Measurements from ENCODE around the gene GRIA4.

The GRIA4 gene

GRCh38 chr11:106021967-106022794 lies 412.3 kb downstream of the GRIA4 start, which contains the start of gene MSANTD4 (continued):
- TF ChIP-seq ZNF274 (IDR thresholded peaks at IDR 0.05; ENCODE audit: low read length) (no peak), ZNF274 (tag by site-specific recombination; IDR thresholded peaks at IDR 0.05; ENCODE audit: borderline replicate concordance) (no peak), TRIM28 (IDR thresholded peaks at IDR 0.05; ENCODE audit: borderline replicate concordance, low read length) (no peak), ZSCAN30 (tag by site-specific recombination; IDR thresholded peaks at IDR 0.05) (peak; percentile 31; the same call in 1 of the 2 replicates), ZNF302 (tag by site-specific recombination; IDR thresholded peaks at IDR 0.05; ENCODE audit: low read depth) (no peak), YY1 (tag by site-specific recombination; IDR thresholded peaks at IDR 0.05) (no peak), ZNF426 (tag by site-specific recombination; IDR thresholded peaks at IDR 0.05) (no peak), ZNF701 (tag by site-specific recombination; IDR thresholded peaks at IDR 0.05) (no peak), ZBTB17 (tag by site-specific recombination; IDR thresholded peaks at IDR 0.05) (0 out of 2 replicates have a peak, but pooled peaks have one; percentile 11), GLIS1 (tag by site-specific recombination; IDR thresholded peaks at IDR 0.05) (peak; percentile 72), INSM2 (tag by site-specific recombination; IDR thresholded peaks at IDR 0.05) (no peak; the same call in 1 of the 2 replicates), ZNF37A (tag by site-specific recombination; IDR thresholded peaks at IDR 0.05) (no peak), ZNF114 (tag by site-specific recombination; IDR thresholded peaks at IDR 0.05) (no peak), ZNF558 (tag by site-specific recombination; IDR thresholded peaks at IDR 0.05) (no peak), WT1 (tag by site-specific recombination; IDR thresholded peaks at IDR 0.05) (no peak), ZNF10 (tag by site-specific recombination; IDR thresholded peaks at IDR 0.05) (no peak; the same call in 1 of the 2 replicates), ZBTB1 (tag by site-specific recombination; IDR thresholded peaks at IDR 0.05) (no peak), REPIN1 (tag by site-specific recombination; IDR thresholded peaks at IDR 0.05; ENCODE audit: low read depth) (no peak), ZNF184 (tag by site-specific recombination; IDR thresholded peaks at IDR 0.05) (no peak), AEBP2 (tag by site-specific recombination; IDR thresholded peaks at IDR 0.05; ENCODE audit: borderline replicate concordance) (no peak), ZXDB (tag by site-specific recombination; IDR thresholded peaks at IDR 0.05) (peak; percentile 22), ZNF529 (tag by site-specific recombination; IDR thresholded peaks at IDR 0.05; ENCODE audit: insufficient replicate concordance) (no peak), ZNF629 (tag by site-specific recombination; IDR thresholded peaks at IDR 0.05) (no peak; the same call in 1 of the 2 replicates), GLI2 (tag by site-specific recombination; IDR thresholded peaks at IDR 0.05; ENCODE audit: borderline replicate concordance, low read depth) (no peak), ZNF324 (tag by site-specific recombination; IDR thresholded peaks at IDR 0.05) (no peak), ZNF596 (tag by site-specific recombination; IDR thresholded peaks at IDR 0.05) (no peak), ZNF677 (tag by site-specific recombination; IDR thresholded peaks at IDR 0.05) (no peak), ZNF660 (tag by site-specific recombination; IDR thresholded peaks at IDR 0.05) (0 out of 2 replicates have a peak, but pooled peaks have one; percentile 23)
- TF ChIP-seq, protein P1, sequence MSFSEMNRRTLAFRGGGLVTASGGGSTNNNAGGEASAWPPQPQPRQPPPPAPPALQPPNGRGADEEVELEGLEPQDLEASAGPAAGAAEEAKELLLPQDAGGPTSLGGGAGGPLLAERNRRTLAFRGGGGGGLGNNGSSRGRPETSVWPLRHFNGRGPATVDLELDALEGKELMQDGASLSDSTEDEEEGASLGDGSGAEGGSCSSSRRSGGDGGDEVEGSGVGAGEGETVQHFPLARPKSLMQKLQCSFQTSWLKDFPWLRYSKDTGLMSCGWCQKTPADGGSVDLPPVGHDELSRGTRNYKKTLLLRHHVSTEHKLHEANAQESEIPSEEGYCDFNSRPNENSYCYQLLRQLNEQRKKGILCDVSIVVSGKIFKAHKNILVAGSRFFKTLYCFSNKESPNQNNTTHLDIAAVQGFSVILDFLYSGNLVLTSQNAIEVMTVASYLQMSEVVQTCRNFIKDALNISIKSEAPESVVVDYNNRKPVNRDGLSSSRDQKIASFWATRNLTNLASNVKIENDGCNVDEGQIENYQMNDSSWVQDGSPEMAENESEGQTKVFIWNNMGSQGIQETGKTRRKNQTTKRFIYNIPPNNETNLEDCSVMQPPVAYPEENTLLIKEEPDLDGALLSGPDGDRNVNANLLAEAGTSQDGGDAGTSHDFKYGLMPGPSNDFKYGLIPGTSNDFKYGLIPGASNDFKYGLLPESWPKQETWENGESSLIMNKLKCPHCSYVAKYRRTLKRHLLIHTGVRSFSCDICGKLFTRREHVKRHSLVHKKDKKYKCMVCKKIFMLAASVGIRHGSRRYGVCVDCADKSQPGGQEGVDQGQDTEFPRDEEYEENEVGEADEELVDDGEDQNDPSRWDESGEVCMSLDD (tag by site-specific recombination; IDR thresholded peaks at IDR 0.05): peak; percentile 57; the same call in 1 of the 2 replicates
- TF ChIP-seq, protein P2, sequence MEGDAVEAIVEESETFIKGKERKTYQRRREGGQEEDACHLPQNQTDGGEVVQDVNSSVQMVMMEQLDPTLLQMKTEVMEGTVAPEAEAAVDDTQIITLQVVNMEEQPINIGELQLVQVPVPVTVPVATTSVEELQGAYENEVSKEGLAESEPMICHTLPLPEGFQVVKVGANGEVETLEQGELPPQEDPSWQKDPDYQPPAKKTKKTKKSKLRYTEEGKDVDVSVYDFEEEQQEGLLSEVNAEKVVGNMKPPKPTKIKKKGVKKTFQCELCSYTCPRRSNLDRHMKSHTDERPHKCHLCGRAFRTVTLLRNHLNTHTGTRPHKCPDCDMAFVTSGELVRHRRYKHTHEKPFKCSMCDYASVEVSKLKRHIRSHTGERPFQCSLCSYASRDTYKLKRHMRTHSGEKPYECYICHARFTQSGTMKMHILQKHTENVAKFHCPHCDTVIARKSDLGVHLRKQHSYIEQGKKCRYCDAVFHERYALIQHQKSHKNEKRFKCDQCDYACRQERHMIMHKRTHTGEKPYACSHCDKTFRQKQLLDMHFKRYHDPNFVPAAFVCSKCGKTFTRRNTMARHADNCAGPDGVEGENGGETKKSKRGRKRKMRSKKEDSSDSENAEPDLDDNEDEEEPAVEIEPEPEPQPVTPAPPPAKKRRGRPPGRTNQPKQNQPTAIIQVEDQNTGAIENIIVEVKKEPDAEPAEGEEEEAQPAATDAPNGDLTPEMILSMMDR (tag by site-specific recombination; IDR thresholded peaks at IDR 0.05): no peak; the same call in 1 of the 2 replicates
- TF ChIP-seq, protein P3, sequence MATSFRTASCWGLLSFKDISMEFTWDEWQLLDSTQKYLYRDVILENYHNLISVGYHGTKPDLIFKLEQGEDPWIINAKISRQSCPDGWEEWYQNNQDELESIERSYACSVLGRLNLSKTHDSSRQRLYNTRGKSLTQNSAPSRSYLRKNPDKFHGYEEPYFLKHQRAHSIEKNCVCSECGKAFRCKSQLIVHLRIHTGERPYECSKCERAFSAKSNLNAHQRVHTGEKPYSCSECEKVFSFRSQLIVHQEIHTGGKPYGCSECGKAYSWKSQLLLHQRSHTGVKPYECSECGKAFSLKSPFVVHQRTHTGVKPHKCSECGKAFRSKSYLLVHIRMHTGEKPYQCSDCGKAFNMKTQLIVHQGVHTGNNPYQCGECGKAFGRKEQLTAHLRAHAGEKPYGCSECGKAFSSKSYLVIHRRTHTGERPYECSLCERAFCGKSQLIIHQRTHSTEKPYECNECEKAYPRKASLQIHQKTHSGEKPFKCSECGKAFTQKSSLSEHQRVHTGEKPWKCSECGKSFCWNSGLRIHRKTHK (tag by site-specific recombination; IDR thresholded peaks at IDR 0.05): no peak
- TF ChIP-seq, protein P4, sequence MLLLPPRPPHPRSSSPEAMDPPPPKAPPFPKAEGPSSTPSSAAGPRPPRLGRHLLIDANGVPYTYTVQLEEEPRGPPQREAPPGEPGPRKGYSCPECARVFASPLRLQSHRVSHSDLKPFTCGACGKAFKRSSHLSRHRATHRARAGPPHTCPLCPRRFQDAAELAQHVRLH (tag by site-specific recombination; IDR thresholded peaks at IDR 0.05): no peak

Measured in HEK293 (cell line).